GM18868 (cell line): Measurements from ENCODE around the gene RNU1-3.
"Not testable (repeated sequence)": the region's sequence is repeated elsewhere in the genome, so short reads cannot be mapped to it uniquely, and the experiment has no call there.

Experiments
- ATAC-seq: cut with Tn5 transposase; IDR thresholded peaks from one replicate; pipeline ENCODE4 v1.9.1; 2021; ENCODE audit warnings: mild to moderate bottlenecking, moderate library complexity; ENCODE audit not compliant: unreplicated experiment

The RNU1-3 gene

GRCh38 chr1:16696507-16697150 lies 29.9 kb upstream of the RNU1-3 start:
- ATAC-seq, result not testable (repeated sequence)

DNA sequence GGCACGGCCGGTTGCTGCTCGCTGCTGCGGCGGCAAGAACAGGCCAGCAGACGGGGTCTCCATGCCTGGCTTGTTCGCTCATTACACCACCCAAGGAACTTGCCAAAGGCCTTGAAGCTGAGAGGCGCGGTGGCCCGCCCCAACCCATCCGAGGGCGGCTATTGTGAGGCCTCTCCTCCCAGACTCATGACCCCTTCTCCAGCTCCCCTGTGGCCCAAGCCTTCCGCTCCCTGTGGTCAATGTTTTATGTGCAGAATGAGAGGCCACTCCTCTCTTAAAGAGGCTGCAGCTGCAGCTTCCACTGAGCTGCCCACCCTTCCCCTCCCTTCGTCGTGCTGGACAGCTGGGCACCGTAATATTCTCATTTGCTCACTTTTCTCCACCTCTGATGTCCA lies 27.6 kb upstream of the RNU1-3 start:
- not testable (repeated sequence) for ATAC-seq

DNA sequence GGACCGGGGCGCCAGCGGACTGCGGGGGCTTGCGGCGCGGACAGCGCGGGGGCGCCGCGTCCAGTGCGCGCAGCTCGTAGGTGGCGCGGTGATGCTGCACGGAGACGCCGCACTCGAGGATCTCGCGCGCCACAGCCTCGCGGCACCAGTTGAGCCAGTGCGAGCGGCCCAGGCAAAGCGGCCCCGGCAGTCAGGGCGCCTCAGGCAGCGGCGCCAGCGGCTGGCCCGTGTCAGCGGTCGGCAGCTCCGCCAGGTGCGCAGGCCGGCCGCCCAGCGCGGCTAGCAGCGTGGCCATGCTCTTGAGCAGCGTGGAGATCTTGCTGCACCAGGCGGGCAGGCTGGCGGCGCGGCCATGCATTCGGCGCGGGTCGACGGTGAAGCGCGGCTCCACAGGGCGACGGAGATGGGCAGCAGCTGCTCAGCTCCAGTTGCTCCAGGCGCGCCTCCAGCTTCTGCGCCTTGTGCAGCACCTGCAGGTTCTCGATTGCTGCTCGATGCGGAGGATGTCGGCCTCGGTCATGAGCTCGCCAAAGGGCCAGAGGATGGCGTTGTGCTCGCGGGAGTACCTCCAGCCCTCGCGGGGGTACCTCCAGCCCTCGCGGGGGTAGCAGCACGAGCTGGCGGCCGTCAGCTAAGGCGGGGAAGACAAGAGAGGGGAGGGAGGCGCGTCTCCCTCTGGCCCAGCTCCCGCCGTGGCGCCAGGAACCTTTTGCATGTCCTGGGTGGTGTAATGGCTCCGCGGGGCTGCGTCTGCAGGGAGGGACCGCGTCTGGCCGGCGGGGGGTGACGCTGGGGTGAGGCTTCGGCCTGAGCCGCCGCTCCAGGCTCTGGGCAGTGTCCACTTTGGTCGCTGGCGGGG lies 26.9 kb upstream of the RNU1-3 start:
- not testable (repeated sequence) for ATAC-seq

- ATAC-seq, result not testable (repeated sequence)
Measured at GRCh38 chr1:16692717-16693448, 26.1 kb upstream of the RNU1-3 start.

DNA sequence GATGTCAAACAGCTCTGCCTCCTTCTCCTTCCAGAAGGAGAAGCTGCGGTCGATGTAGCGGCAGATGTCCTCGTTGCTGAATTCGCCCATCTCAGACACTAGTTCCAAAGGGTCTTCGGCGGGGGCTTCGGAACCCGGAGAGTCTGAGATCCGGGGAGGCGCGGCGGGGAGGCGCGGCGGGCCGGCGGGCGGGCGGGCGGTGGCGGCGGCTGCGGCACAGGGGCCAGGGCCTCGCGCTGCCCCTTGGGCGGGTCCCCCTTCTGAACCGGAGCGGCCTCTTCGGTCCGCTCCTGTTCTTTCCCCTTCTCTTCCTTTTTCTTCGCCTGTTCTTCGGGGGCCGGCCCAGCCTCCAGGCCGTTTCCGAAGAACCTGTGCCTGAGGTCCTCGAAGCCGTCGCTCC lies 25.5 kb upstream of the RNU1-3 start:
- not testable (repeated sequence) for ATAC-seq

- not testable (repeated sequence) for ATAC-seq
Measured at GRCh38 chr1:16690971-16691682, 24.4 kb upstream of the RNU1-3 start.

DNA sequence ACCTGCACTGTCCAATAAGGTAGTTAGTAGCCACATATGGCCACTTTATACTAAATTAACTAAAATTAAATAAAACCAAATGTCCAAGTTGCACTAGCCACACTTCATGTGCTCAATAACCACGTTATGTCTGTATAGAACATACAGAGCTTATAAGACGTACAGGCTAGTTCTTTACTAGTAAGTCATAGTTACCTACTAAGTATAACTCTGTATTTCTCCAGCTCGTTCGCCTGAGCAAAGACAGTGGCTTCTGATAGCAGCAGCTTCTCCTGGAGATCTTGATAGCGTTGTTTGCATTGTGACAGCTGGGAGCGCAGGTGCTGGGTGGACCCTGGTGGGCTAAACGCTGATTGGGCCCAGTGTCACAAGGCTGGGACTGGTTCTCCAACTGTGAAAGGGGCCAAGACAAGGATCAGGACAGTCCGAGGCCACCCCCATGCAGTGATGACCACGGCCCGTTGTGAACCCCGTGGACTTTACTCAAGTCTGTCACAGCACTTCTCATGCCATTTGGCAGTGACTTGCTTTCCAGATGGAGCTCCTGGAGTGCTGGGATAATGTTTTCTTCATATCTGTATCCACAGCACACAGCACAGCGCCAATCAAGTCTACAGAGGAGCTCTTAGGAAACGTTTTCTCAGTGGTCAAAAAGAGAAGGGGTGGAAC lies 20.5 kb upstream of the RNU1-3 start:
- ATAC-seq, result not testable (repeated sequence)

- not testable (repeated sequence) for ATAC-seq
Measured at GRCh38 chr1:16685445-16686371, 19.0 kb upstream of the RNU1-3 start.

DNA sequence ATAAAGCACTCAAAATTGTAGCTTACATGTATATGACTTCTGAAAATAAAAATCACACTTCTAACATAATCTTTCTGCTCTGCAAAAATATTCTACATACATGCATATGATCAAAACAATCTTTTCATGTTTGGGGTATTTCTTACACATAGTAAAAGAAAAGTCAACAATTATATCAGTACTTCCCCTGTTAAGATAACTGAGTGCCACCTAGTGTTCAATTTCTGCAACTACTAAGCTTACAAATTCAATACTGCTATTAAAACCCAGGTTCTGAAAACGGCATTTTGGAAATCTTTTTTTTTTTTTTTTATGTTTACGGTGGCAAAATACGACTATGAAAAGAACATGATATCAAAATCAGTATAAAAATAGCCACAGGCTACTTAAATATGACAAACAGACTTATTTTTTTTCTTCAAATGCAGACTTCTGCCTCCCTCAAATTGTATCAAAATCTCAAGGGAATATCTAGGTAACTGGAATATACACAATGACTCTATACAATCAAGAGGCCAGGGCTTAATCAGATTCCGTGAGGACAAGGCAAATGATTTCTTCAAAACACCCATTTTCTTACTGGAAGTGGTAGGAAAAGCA lies 18.1 kb upstream of the RNU1-3 start:
- not testable (repeated sequence) for ATAC-seq

DNA sequence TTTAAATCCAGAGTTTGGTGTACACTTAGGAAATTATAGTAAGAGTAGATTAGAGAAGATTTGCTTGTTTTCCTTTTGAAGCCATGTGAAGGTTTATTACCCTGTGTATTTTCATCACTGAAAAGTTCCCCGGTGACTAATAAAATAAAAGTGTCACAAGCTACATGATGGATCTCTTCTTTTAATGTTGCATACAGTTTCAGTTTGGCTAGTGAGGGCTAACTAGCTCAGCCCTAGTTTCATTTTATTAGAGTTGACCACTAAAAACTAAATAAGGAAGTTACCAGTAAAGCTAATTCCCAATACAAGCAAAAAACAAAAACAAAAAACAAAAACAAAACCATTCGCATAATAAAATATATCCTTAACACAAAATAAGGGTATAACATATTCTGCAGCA lies 17.4 kb upstream of the RNU1-3 start:
- peak; percentile 73 for ATAC-seq

DNA sequence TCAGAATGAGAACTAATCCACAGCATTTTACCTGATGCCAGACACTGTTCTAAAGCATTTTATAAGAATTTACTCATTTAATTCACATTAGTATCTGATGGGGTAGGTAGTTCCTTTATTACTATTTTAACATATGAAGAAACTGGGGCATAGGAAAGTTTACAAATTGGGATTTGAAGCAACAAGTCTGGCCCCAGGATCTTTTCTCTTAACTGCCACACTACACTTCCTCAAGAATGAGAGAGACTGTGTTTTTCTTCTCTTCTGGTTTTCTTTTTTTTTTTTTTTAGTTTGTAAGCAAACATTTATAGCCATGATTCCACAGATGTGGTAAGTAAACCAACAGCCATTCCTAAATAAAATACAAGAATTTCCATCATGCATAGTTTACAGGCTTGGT lies 16.1 kb upstream of the RNU1-3 start:
- ATAC-seq, result not testable (repeated sequence)

DNA sequence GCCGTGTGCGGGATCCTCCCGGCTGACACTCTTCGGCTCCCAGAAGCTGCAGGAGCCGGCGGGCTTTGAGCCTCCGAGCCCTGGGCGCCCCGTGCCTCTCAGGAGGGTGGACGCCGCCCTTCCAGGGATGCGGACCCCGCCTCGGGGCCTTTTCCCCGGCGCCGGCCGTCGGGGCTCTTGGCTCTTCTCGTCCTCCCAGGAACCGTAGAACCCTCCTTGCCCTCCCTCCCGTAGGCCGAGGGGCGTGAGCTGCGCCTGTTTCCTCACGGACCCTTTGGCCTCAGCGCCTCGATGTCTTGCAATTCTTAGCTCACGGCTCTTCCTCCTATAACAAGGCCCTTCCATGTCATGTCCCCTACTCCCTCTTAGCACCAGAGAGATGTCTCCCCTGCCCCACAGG lies 13.6 kb upstream of the RNU1-3 start:
- not testable (repeated sequence) for ATAC-seq

GRCh38 chr1:16677552-16678431 lies 11.0 kb upstream of the RNU1-3 start:
- ATAC-seq, result no peak

DNA sequence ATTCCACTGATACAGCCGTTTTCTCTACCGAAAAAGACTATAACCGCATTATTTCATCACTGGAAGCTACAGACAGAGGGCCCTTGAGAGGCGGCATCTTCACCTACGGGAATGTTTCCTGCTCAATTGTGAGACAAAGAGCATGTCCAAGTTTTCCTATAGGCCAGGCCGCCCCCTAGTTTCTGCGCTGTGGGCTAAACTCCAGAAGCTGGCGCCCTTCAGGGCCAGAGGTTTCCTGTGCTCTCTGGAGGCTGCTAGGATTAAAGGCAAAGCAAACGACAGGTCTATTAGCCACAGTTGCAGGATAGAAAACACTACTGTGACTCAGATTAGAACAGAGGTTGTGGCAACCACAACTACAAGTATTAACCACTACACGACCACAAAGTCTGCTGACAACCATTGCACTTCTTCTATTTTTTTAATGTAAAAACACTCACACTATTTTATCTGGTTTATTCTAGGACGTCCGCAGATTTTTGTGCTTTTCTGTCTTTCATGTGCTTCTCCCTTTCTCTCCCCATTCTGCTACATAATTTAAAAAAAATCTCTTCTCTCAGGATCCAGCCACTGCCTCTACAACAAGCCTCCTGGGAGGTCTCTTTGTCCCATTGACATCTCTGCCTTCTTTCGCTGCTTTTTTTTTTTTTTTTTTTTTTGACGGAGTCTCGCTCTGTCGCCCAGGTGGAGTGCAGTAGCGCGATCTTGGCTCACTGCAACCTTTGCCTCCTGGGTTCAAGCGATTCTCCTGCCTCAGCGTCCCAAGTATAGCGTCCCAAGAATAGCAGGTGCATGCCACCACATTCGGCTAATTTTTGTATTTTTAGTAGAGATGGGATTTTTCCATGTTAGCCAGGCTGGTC lies 10.1 kb upstream of the RNU1-3 start:
- ATAC-seq, result not testable (repeated sequence)

DNA sequence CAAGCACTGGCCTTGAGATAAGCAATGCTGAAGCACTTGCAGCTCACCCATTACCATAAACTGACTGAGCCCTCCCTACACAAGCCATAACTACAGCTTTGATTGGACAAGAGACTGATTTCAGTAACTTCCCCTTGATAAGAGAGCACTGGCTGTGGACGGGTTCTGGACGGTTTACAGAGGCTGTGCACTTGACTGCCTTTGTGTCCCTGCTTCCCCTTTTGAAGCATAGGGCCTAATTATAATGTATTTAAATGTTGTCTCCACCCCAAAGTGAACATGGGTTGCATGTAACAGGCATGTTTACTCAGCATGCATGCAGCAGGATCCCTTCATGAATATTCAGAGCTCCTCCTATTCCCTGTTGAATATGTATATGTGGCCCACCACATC lies 8.4 kb upstream of the RNU1-3 start:
- ATAC-seq, result not testable (repeated sequence)

GRCh38 chr1:16673976-16674375 lies 7.2 kb upstream of the RNU1-3 start:
- not testable (repeated sequence) for ATAC-seq

GRCh38 chr1:16665836-16666235 lies 912 bp downstream of the RNU1-3 start:
- not testable (repeated sequence) for ATAC-seq
